Tibial nerve (tissue), 4 donors: ENCODE measurements around the gene GRAMD4. TPM values are rescaled to one million over a fixed set of nuclear protein-coding genes. Genes with fewer than 3 reads are reported as not detected.
A peak's percentile ranks its signal among the peaks of the same experiment; 100 is the strongest.

Experiments
- DNase-seq, 2 donors: peaks; one replicate each; pipeline ENCODE4 v3.0.0-alpha.2; 2019; ENCODE audit warnings: low spot score in 2 of 2
- H3K27ac ChIP-seq, 4 donors: fragments of 200-600 bp; sonication (generic) in 3 of 4; one replicate each; pipeline ENCODE4 v1.5.1; 2017 to 2019; ENCODE audit warnings: mild to moderate bottlenecking in 1 of 4
- H3K27me3 ChIP-seq, 2 donors: fragments of 200-600 bp; sonication (generic) in 1 of 2; one replicate each; pipeline versions ENCODE4 v1.5.1 to v1.6.0; 2017 to 2019
- H3K36me3 ChIP-seq, 3 donors: fragments of 200-600 bp; sonication (generic); one replicate each; pipeline ENCODE4 v1.5.1; 2018 to 2019
- H3K4me1 ChIP-seq, 4 donors: fragments of 200-600 bp; sonication (generic) in 3 of 4; one replicate each; pipeline ENCODE4 v1.5.1; 2017 to 2019
- H3K4me3 ChIP-seq, 4 donors: fragments of 200-600 bp; sonication (generic) in 3 of 4; one replicate each; pipeline ENCODE4 v1.5.1; 2017 to 2019; ENCODE audit warnings: mild to moderate bottlenecking in 1 of 4, moderate library complexity in 1 of 4
- H3K9me3 ChIP-seq, 4 donors: fragments of 200-600 bp; sonication (generic) in 3 of 4; one replicate each; pipeline ENCODE4 v1.5.1; 2017 to 2019
- EP300 ChIP-seq, 2 donors: sonication (generic); formaldehyde crosslinking; IDR thresholded peaks; one replicate each; pipeline ENCODE4 v1.6.1; 2017; ENCODE audit warnings: antibody characterized with exemption in 2 of 2, mild to moderate bottlenecking in 1 of 2
- POLR2A ChIP-seq, 2 donors: fragments of 450-650 bp; IDR thresholded peaks; one replicate each; pipeline ENCODE4 v1.6.1; 2017; ENCODE audit warnings: antibody characterized with exemption in 2 of 2, mild to moderate bottlenecking in 2 of 2, moderate library complexity in 2 of 2
- WGBS, 2 donors: methylation state at CpG; one replicate each; pipeline ENCODE4 v1.1.5; 2018; 5-methylcytosine and 5-hydroxymethylcytosine counted together
- total RNA-seq, 4 donors: library from RNA; depleted of rRNA; stranded (reverse); fragments of >200 nt; gene quantifications; one replicate each; pipeline ENCODE4 v1.1.0, GENCODE V29; 2016
- TF ChIP-seq, protein P1 (sequence below), 5 experiments: fragments of 200-600 bp in 3 of 5; fragments of 450-650 bp in 2 of 5; sonication (generic) in 3 of 5; IDR thresholded peaks; one replicate each; pipeline ENCODE4 v1.5.1; 2016 to 2019; ENCODE audit warnings: antibody characterized with exemption in 5 of 5, mild to moderate bottlenecking in 3 of 5, moderate library complexity in 2 of 5

Gene GRAMD4
- total RNA-seq, 4 donors from 2014 or later, result 18.2 to 299 (median 54.3) TPM

DNA sequence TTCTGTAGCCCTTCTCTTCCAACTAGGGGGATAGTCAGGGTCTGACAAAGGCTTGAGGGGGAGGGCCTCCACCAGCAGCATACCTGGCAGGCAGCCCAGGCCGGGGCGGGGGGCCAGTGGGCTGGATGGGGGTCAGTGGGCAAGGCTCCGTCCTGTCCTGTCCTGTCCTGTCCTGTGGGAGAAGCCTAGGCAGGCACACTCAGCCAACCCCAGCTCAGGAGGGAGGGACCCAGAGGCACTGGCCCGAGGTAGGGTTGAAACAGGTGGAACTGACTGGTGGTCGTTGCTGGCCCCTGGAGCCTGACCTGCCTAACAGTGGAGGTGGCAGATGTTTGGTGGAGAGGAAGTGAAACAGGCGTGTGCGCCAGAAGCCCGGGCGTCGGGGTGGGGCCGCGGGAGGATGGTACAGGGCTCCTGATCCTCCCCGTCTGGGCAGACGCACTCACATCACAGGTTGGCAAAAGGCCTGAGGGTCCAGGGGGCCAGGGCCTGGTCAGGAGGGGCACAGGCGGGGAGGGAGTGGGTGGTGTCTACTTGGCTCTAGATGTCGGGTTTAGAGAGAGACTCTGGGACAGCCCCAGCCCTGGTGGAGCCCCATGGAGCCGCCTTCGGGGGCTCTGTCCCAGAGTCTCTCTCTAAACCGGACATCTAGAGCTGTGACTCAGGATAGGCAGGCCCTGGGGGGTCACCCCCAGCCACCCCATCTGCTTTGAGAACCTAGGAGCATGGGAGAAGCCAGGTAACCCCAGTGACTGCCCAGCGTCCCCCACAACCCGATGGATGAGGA is 32.5 kb upstream of the GRAMD4 start:
- WGBS, 2 donors, result 66 to 70% methylated on average over 19 to 21 of the region's 21 CpGs
- H3K4me1 ChIP-seq, result peaks cover 0 to 79% (median 26%) of the 10 kb centered on the region in 4 donors
- no peak for DNase-seq
- no peaks in the 10 kb centered on the region for H3K9me3 ChIP-seq
- H3K27ac ChIP-seq, result peak overlapping the region in 3 of 4 donors; percentile 58 to 81 (median 72)
- no peaks in the 10 kb centered on the region for H3K27me3 ChIP-seq
- H3K36me3 ChIP-seq, result no peaks in the 10 kb centered on the region
- peak overlapping the region in 1 of 4 donors; percentile 4 for H3K4me3 ChIP-seq
- TF ChIP-seq EP300 (IDR thresholded peaks at IDR 0.05), result peak in 1 of 2 donors; percentile 18
- TF ChIP-seq, protein P1, sequence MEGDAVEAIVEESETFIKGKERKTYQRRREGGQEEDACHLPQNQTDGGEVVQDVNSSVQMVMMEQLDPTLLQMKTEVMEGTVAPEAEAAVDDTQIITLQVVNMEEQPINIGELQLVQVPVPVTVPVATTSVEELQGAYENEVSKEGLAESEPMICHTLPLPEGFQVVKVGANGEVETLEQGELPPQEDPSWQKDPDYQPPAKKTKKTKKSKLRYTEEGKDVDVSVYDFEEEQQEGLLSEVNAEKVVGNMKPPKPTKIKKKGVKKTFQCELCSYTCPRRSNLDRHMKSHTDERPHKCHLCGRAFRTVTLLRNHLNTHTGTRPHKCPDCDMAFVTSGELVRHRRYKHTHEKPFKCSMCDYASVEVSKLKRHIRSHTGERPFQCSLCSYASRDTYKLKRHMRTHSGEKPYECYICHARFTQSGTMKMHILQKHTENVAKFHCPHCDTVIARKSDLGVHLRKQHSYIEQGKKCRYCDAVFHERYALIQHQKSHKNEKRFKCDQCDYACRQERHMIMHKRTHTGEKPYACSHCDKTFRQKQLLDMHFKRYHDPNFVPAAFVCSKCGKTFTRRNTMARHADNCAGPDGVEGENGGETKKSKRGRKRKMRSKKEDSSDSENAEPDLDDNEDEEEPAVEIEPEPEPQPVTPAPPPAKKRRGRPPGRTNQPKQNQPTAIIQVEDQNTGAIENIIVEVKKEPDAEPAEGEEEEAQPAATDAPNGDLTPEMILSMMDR (IDR thresholded peaks at IDR 0.05), result no peak

DNA sequence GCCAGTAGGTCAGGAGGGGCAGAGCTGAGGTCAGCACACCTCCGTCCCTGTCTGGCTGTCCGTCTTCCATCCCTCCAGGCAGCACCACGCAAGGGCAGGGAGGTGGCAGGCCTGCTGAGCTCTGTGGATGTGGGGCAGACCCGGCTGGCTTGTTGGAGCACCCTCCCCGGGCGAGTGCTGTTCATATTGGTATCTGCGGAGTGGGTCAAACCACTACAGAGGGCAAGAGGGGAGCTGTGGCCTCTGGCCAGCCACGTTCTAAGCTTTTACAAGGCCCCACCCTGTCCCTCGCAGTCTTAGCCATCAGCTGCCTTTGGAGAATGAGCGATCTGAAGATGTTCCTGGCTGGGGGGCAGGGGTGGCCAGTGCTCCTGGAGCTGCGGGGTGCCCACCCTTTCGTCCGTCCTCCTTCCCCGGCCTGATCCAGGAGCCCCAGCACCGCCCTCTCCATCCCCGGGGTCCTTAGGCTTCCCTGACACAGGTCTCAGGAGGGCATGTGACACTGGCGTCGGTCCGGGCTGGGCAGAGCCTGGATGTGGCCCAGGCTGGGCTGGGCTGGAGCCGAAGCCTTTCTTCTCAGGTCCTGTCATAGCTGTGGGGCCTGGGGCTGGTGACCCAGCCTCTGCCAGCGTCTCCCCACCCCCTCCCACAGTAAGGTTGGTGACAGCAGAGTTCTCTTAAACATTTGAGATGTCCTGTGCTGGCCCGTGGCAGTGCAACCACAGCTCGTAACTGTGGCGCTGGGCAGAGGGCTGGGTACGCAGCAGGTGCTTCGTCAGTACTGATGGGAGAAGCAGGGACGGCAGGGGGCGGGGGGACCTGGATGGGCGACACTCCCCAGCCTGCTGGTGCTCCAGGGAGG is 31.7 kb upstream of the GRAMD4 start:
- no peaks in the 10 kb centered on the region for H3K9me3 ChIP-seq
- peaks cover 0 to 87% (median 29%) of the 10 kb centered on the region in 4 donors for H3K4me1 ChIP-seq
- peak overlapping the region in 3 of 4 donors; percentile 58 to 81 (median 72) for H3K27ac ChIP-seq
- TF ChIP-seq EP300 (IDR thresholded peaks at IDR 0.05) (no peak), POLR2A (IDR thresholded peaks at IDR 0.05) (no peak)
- TF ChIP-seq, protein P1 (IDR thresholded peaks at IDR 0.05), result no peak
- no peak for DNase-seq
- no peaks in the 10 kb centered on the region for H3K36me3 ChIP-seq
- 72% methylated on average over 24 to 29 of the region's 29 CpGs for WGBS, 2 donors
- no peaks in the 10 kb centered on the region for H3K27me3 ChIP-seq
- no peak overlapping the region for H3K4me3 ChIP-seq

DNA sequence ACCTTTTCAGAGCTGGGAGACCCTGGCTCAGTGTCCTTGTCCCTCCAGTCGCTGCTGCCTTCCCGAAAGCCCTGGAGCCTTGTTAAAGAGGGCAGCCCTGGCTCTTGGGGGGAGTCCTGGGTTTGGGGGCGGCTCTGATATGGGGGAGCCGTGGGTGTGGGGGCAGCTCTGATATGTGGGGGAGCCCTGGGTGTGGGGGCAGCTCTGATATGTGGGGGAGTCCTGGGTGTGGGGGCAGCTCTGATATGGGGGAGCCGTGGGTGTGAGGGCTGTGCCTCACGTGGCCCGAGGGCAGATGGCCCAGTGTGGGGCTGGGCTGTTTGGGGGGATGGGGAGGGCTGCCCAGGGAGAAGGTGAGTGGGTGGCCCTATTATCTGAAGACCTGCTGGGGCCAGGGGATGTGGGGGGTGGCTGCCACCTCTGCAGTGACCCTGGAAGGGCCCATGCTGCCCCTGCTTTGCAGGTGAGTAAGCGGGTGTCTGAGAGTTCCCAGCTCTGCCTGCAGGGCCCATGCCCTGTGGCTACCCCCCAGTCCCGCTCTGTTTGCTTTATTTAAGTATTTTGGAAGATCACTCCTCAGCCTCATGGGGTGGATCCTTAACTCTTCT is 30.9 kb upstream of the GRAMD4 start:
- H3K36me3 ChIP-seq, result no peaks in the 10 kb centered on the region
- peaks cover 0 to 91% (median 35%) of the 10 kb centered on the region in 4 donors for H3K4me1 ChIP-seq
- no peaks in the 10 kb centered on the region for H3K9me3 ChIP-seq
- TF ChIP-seq POLR2A (IDR thresholded peaks at IDR 0.05) (no peak), EP300 (IDR thresholded peaks at IDR 0.05) (no peak)
- TF ChIP-seq, protein P1 (IDR thresholded peaks at IDR 0.05), result no peak
- no peak for DNase-seq
- H3K27me3 ChIP-seq, result no peaks in the 10 kb centered on the region
- H3K27ac ChIP-seq, result peak overlapping the region in 3 of 4 donors; percentile 22 to 86 (median 81)
- no peak overlapping the region for H3K4me3 ChIP-seq
- 86 to 89% methylated on average over 7 to 8 of the region's 9 CpGs for WGBS, 2 donors

DNA sequence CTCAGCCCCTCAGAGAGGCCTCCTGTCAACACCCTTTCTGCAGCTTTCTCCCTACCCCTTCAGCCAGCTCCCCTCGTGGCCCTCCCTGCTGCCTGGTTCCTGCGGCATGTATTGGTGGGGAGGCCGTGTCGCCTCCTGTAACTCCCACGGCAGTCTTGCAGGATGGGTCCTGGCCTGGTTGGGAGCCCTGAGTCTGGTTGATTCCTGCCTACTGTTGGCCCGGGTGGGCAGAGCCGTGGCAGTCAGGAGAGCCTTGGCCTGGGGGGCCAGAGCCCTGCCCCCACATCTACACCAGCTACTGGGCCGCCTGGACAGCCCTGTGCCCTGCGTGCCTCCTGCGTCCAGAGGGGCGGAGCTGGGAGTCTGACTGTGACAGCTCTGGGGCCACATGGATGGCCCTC is 30.3 kb upstream of the GRAMD4 start:
- no peak overlapping the region for H3K4me3 ChIP-seq
- no peak for DNase-seq
- 76 to 79% methylated on average over 7 to 11 of the region's 11 CpGs for WGBS, 2 donors
- TF ChIP-seq, protein P1 (IDR thresholded peaks at IDR 0.05), result no peak
- no peak for TF ChIP-seq POLR2A (IDR thresholded peaks at IDR 0.05)
- TF ChIP-seq EP300 (IDR thresholded peaks at IDR 0.05), result no peak
- peak overlapping the region in 2 of 4 donors; percentile 81 to 86 for H3K27ac ChIP-seq
- no peaks in the 10 kb centered on the region for H3K27me3 ChIP-seq
- H3K9me3 ChIP-seq, result no peaks in the 10 kb centered on the region
- no peaks in the 10 kb centered on the region for H3K36me3 ChIP-seq
- H3K4me1 ChIP-seq, result peaks cover 0 to 90% (median 37%) of the 10 kb centered on the region in 4 donors
